SK-N-SH treated with all-trans-retinoic acid at 6 μM for 48 hours (cell line): ENCODE results near the gene HTT.

Experiments
- ATAC-seq: fragments of 200-7000 bp; cut with Tn5 transposase; 3 replicates; pipeline ENCODE4 v1.9.1; 2020; ENCODE audit warnings: mild to moderate bottlenecking, moderate library complexity
- ARNTL ChIP-seq: fragments of 450-650 bp; formaldehyde crosslinking; IDR thresholded peaks from 2 replicates; pipeline ENCODE4 v1.5.0; 2020; ENCODE audit warnings: low read depth, mild to moderate bottlenecking, moderate library complexity, borderline replicate concordance
- BACH2 ChIP-seq: fragments of 250-450 bp; sonication (Bioruptor Pico); IDR thresholded peaks from 2 replicates; pipeline ENCODE4 v1.9.0; 2021; ENCODE audit warnings: mild to moderate bottlenecking, borderline replicate concordance
- ESRRG ChIP-seq: fragments of 250-450 bp; sonication (Bioruptor Pico); IDR thresholded peaks from 2 replicates; pipeline ENCODE4 v1.6.1; 2021; ENCODE audit warnings: mild to moderate bottlenecking
- GLIS3 ChIP-seq: fragments of 250-450 bp; sonication (Bioruptor Pico); IDR thresholded peaks from 2 replicates; pipeline ENCODE4 v1.5.0; 2020; ENCODE audit warnings: mild to moderate bottlenecking, moderate library complexity
- ISL1 ChIP-seq: fragments of 250-450 bp; sonication (Bioruptor Pico); IDR thresholded peaks from 2 replicates; pipeline ENCODE4 v2.1.2; 2022; ENCODE audit warnings: mild to moderate bottlenecking, moderate library complexity
- OSR1 ChIP-seq: fragments of 250-450 bp; sonication (Bioruptor Pico); IDR thresholded peaks from 2 replicates; pipeline ENCODE4 v1.8.0; 2022; ENCODE audit warnings: moderate library complexity, mild to moderate bottlenecking, inconsistent platforms
- POU6F1 ChIP-seq: fragments of 250-450 bp; sonication (Bioruptor Pico); IDR thresholded peaks from 2 replicates; pipeline ENCODE4 v1.8.0; 2021; ENCODE audit warnings: low read depth, mild to moderate bottlenecking, moderate library complexity, borderline replicate concordance
- PPARA ChIP-seq: fragments of 250-450 bp; sonication (Bioruptor Pico); IDR thresholded peaks from 2 replicates; pipeline ENCODE4 v1.5.0; 2020; ENCODE audit warnings: mild to moderate bottlenecking, borderline replicate concordance
- RARB ChIP-seq: fragments of 250-450 bp; sonication (Bioruptor Pico); IDR thresholded peaks from 2 replicates; pipeline ENCODE4 v1.8.0; 2021; ENCODE audit warnings: mild to moderate bottlenecking, moderate library complexity
- SNAI2 ChIP-seq: fragments of 250-450 bp; sonication (Bioruptor Pico); IDR thresholded peaks from 2 replicates; pipeline ENCODE4 v1.5.0; 2020; ENCODE audit warnings: mild to moderate bottlenecking, moderate library complexity
- TOX ChIP-seq: fragments of 250-450 bp; sonication (Bioruptor Pico); IDR thresholded peaks from 2 replicates; pipeline ENCODE4 v1.8.0; 2021; ENCODE audit warnings: mild to moderate bottlenecking, moderate library complexity, borderline replicate concordance
- TSHZ2 ChIP-seq: fragments of 250-450 bp; sonication (Bioruptor Pico); IDR thresholded peaks from 2 replicates; pipeline ENCODE4 v1.5.0; 2020; ENCODE audit warnings: mild to moderate bottlenecking, moderate library complexity
- ZC3H10 ChIP-seq: fragments of 250-450 bp; sonication (Bioruptor Pico); IDR thresholded peaks from 2 replicates; pipeline ENCODE4 v1.5.1; 2021; ENCODE audit warnings: mild to moderate bottlenecking, moderate library complexity
- ZFP3 ChIP-seq: fragments of 250-450 bp; sonication (Bioruptor Pico); IDR thresholded peaks from 2 replicates; pipeline ENCODE4 v1.5.0; 2020; ENCODE audit warnings: mild to moderate bottlenecking, moderate library complexity
- ZFP30 ChIP-seq: fragments of 450-650 bp; formaldehyde crosslinking; IDR thresholded peaks from 2 replicates; pipeline ENCODE4 v1.5.0; 2022; ENCODE audit warnings: mild to moderate bottlenecking, moderate library complexity
- ZNF70 ChIP-seq: fragments of 450-650 bp; formaldehyde crosslinking; IDR thresholded peaks from 2 replicates; pipeline ENCODE4 v1.5.0; 2020; ENCODE audit warnings: mild to moderate bottlenecking, moderate library complexity
- TF ChIP-seq, protein P1 (sequence below): fragments of 250-450 bp; sonication (Bioruptor Pico); IDR thresholded peaks from 2 replicates; pipeline ENCODE4 v1.8.0; 2020; ENCODE audit warnings: mild to moderate bottlenecking, moderate library complexity, borderline replicate concordance
- TF ChIP-seq, protein P2 (sequence below): fragments of 250-450 bp; sonication (Bioruptor Pico); IDR thresholded peaks from 2 replicates; pipeline ENCODE4 v1.5.1; 2021; ENCODE audit warnings: mild to moderate bottlenecking, moderate library complexity

The HTT gene

GRCh38 chr4:3074846-3075651 is 568 bp downstream of the HTT start:
- peak; percentile 37 for ATAC-seq
- TF ChIP-seq ZFP30 (CRISPR knock-in tag) (no peak), TSHZ2 (CRISPR knock-in tag) (no peak)
- TF ChIP-seq, protein P1, sequence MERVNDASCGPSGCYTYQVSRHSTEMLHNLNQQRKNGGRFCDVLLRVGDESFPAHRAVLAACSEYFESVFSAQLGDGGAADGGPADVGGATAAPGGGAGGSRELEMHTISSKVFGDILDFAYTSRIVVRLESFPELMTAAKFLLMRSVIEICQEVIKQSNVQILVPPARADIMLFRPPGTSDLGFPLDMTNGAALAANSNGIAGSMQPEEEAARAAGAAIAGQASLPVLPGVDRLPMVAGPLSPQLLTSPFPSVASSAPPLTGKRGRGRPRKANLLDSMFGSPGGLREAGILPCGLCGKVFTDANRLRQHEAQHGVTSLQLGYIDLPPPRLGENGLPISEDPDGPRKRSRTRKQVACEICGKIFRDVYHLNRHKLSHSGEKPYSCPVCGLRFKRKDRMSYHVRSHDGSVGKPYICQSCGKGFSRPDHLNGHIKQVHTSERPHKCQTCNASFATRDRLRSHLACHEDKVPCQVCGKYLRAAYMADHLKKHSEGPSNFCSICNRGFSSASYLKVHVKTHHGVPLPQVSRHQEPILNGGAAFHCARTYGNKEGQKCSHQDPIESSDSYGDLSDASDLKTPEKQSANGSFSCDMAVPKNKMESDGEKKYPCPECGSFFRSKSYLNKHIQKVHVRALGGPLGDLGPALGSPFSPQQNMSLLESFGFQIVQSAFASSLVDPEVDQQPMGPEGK (CRISPR knock-in tag) = peak; percentile 25; the same call in 1 of the 2 replicates

DNA sequence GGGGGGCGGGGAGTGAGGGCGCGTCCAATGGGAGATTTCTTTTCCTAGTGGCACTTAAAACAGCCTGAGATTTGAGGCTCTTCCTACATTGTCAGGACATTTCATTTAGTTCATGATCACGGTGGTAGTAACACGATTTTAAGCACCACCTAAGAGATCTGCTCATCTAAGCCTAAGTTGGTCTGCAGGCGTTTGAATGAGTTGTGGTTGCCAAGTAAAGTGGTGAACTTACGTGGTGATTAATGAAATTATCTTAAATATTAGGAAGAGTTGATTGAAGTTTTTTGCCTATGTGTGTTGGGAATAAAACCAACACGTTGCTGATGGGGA is 1.1 kb downstream of the HTT start:
- TF ChIP-seq OSR1 (CRISPR knock-in tag) (no peak), GLIS3 (CRISPR knock-in tag) (no peak), PPARA (no peak), RARB (no peak), BACH2 (CRISPR knock-in tag) (no peak), ZFP3 (no peak), SNAI2 (CRISPR knock-in tag) (no peak), ESRRG (CRISPR knock-in tag) (no peak), ZFP30 (CRISPR knock-in tag) (no peak)
- TF ChIP-seq, protein P2, sequence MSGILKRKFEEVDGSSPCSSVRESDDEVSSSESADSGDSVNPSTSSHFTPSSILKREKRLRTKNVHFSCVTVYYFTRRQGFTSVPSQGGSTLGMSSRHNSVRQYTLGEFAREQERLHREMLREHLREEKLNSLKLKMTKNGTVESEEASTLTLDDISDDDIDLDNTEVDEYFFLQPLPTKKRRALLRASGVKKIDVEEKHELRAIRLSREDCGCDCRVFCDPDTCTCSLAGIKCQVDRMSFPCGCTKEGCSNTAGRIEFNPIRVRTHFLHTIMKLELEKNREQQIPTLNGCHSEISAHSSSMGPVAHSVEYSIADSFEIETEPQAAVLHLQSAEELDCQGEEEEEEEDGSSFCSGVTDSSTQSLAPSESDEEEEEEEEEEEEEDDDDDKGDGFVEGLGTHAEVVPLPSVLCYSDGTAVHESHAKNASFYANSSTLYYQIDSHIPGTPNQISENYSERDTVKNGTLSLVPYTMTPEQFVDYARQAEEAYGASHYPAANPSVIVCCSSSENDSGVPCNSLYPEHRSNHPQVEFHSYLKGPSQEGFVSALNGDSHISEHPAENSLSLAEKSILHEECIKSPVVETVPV = no peak
- no peak for ATAC-seq

- no peak for ATAC-seq
- TF ChIP-seq, protein P1 (CRISPR knock-in tag) = no peak
- TF ChIP-seq ZNF70 (CRISPR knock-in tag) (no peak), ZC3H10 (CRISPR knock-in tag) (no peak), ISL1 (CRISPR knock-in tag) (no peak), POU6F1 (CRISPR knock-in tag) (no peak), TOX (no peak)
Observed at GRCh38 chr4:3077796-3078195, 3.3 kb downstream of the HTT start.

DNA sequence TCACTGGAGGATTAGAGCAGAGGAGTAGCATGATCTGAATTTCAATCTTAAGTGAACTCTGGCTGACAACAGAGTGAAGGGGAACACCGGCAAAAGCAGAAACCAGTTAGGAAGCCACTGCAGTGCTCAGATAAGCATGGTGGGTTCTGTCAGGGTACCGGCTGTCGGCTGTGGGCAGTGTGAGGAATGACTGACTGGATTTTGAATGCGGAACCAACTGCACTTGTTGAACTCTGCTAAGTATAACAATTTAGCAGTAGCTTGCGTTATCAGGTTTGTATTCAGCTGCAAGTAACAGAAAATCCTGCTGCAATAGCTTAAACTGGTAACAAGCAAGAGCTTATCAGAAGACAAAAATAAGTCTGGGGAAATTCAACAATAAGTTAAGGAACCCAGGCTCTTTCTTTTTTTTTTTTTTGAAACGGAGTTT is 5.2 kb downstream of the HTT start:
- no peak for ATAC-seq
- TF ChIP-seq, protein P2 = no peak
- TF ChIP-seq ISL1 (CRISPR knock-in tag) = no peak
- no peak for TF ChIP-seq ZFP3
- TF ChIP-seq ARNTL (CRISPR knock-in tag) = no peak
